Ovary (tissue), 10 donors: ENCODE results near the gene RGP1. TPM values are rescaled to one million over a fixed set of nuclear protein-coding genes. Genes with fewer than 3 reads are reported as not detected.

Experiments used
- DNase-seq, 5 donors: peaks; one replicate each; pipeline ENCODE4 v3.0.0-alpha.2; 2019 to 2020
- H3K27ac ChIP-seq, 2 donors: fragments of 200-600 bp; one replicate each; pipeline versions ENCODE4 v1.5.1 to v1.8.0; 2019 to 2022
- H3K27me3 ChIP-seq: fragments of 200-600 bp; one replicate; pipeline ENCODE4 v1.8.0; 2022
- H3K36me3 ChIP-seq: fragments of 200-600 bp; sonication (generic); one replicate; pipeline ENCODE4 v1.5.1; 2019
- H3K4me1 ChIP-seq: one replicate; pipeline ENCODE4 v1.8.1; 2013; ENCODE audit warnings: mild to moderate bottlenecking, moderate library complexity; ENCODE audit not compliant: insufficient read depth
- H3K4me3 ChIP-seq: fragments of 200-600 bp; sonication (generic); one replicate; pipeline ENCODE4 v1.5.1; 2017
- H3K9me3 ChIP-seq, 2 donors: fragments of 200-600 bp in 1 of 2; sonication (generic) in 1 of 2; one replicate each; pipeline versions ENCODE4 v1.5.1 to v1.8.1; 2013 to 2019; ENCODE audit warnings: mild to moderate bottlenecking in 1 of 2, moderate library complexity in 1 of 2
- CTCF ChIP-seq, 3 donors: fragments of 450-650 bp in 2 of 3; fragments of 200-600 bp in 1 of 3; IDR thresholded peaks; one replicate each; pipeline versions ENCODE4 v1.5.1 to v1.8.0; 2016 to 2022; ENCODE audit warnings: antibody characterized with exemption in 3 of 3, mild to moderate bottlenecking in 1 of 3
- EP300 ChIP-seq: sonication (generic); formaldehyde crosslinking; IDR thresholded peaks from one replicate; pipeline ENCODE4 v1.6.1; 2017; ENCODE audit warnings: antibody characterized with exemption
- POLR2A ChIP-seq: fragments of 450-650 bp; IDR thresholded peaks from one replicate; pipeline ENCODE4 v1.6.1; 2017; ENCODE audit warnings: antibody characterized with exemption, mild to moderate bottlenecking, moderate library complexity
- WGBS, 3 donors: extraction: QIAGEN DNeasy Blood & Tissue Kit in 1 of 3; methylation state at CpG; one replicate each; pipeline versions ENCODE4 v1.1.5 to v1.1.7; 2013 to 2017; 5-methylcytosine and 5-hydroxymethylcytosine counted together
- intact Hi-C, 4 donors: fragments of 100-400 bp; cut with DNase I; formaldehyde crosslinking; loops; one replicate each; pipeline versions ENCODE4 v1.11.0 to v1.15.1; 2022 to 2023
- long read RNA-seq, 3 donors: library from polyadenylated mRNA in 2 of 3; unstranded in 2 of 3; transcript quantifications; one replicate each; pipeline ENCODE4 v2.0.0 and lab custom pipeline, GENCODE V29; 2021 to 2026
- polyA plus RNA-seq, 2 donors: library from polyadenylated mRNA; stranded (reverse); fragments of 200-250 nt in 1 of 2; fragments of 350-450 nt in 1 of 2; fragmentation: Illumina TruSeq in 1 of 2; extraction: RNeasy Lipid Tissue Mini Kit (QIAGEN cat#74804) in 1 of 2; gene quantifications; one replicate each; pipeline ENCODE4 v1.2.3, GENCODE V29; 2013 to 2014
- total RNA-seq, 7 donors: library from RNA; depleted of rRNA in 2 of 7; stranded (reverse); fragments of >200 nt in 2 of 7; fragmentation: NEBNext Ultra II Directional in 3 of 7; extraction: Animal tissue kit (Norgen Biotek cat#: 25700) in 3 of 7; gene quantifications; one replicate each; pipeline versions ENCODE4 v1.1.0 to v1.2.4, GENCODE V29; 2016 to 2023
- donor health status: DM: no; HTN: no; CAD: no; lungs with moderate emphysema.
- donor health status: DM: no; HTN: no; CAD: no.
- donor health status: Bipolar disorder and iron deficiency.
- donor health status: DM: yes; HTN: yes; CAD: no.
- donor health status: DM: no; HTN: no; CAD: no.
- donor health status: DM: yes; HTN: yes; CAD: no.

The RGP1 gene
- total RNA-seq: 10 to 100 TPM in 6 of 7 donors, 1 to 10 TPM in 1; 9.4 to 32.3 (median 26.6) TPM
- 10 to 100 TPM; 13.4 to 17.0 TPM for polyA plus RNA-seq
- long read RNA-seq, donor 1, full-length matches to known transcripts: 5 of 12 reads
- long read RNA-seq, donor 1, partial matches to known transcripts: 1 of 12 reads
- long read RNA-seq, donor 1, other reads (novel, unspliced or antisense): 6 of 12 reads
- long read RNA-seq, donor 2, full-length matches to known transcripts: 4 of 4 reads
- long read RNA-seq, donor 2, partial matches to known transcripts: 0 of 4 reads
- long read RNA-seq, donor 2, other reads (novel, unspliced or antisense): 0 of 4 reads
- long read RNA-seq, donor 3, full-length matches to known transcripts: 4 of 25 reads
- long read RNA-seq, donor 3, partial matches to known transcripts: 4 of 25 reads
- long read RNA-seq, donor 3, other reads (novel, unspliced or antisense): 17 of 25 reads

GRCh38 chr9:35748858-35749514, at the start of gene RGP1, which contains the start of gene GBA2:
Gene RGP1, plus strand, starts transcription at chr9:35749287. Its CDS starts 469 bp downstream, at chr9:35749756.
Gene GBA2, minus strand, starts transcription at chr9:35749228. Its CDS starts 524 bp downstream, at chr9:35748704.
- Histone ChIP-seq H3K27ac (peak within 1 kb of the TSS; percentile 69 to 88), H3K4me3 (peak within 1 kb of the TSS; percentile 80), H3K36me3 (no peaks in the 10 kb centered on the region), H3K4me1 (peaks cover 22% of the 10 kb centered on the region), H3K27me3 (no peaks in the 10 kb centered on the region), H3K9me3 (no peaks in the 10 kb centered on the region)
- 0 to 1% (median 0%) methylated on average over 57 to 69 of the region's 69 CpGs for WGBS, 3 donors
- TF ChIP-seq CTCF (IDR thresholded peaks at IDR 0.05) (no peak), EP300 (no peak), POLR2A (peak; percentile 47)
- DNase-seq: peak; percentile 78 to 87 (median 80)
- intact Hi-C loops: no loop called here

- Histone ChIP-seq H3K9me3 (no peaks in the 10 kb centered on the region), H3K4me1 (no peaks in the 10 kb centered on the region), H3K4me3 (no peak overlapping the region), H3K36me3 (no peaks in the 10 kb centered on the region), H3K27me3 (no peaks in the 10 kb centered on the region), H3K27ac (no peak overlapping the region)
- TF ChIP-seq POLR2A (no peak), CTCF (IDR thresholded peaks at IDR 0.05) (no peak), EP300 (no peak)
- 63 to 77% (median 70%) methylated on average over 11 of the region's 11 CpGs for WGBS, 3 donors
- no peak for DNase-seq
- intact Hi-C loops: no loop called here
Observed at GRCh38 chr9:35700031-35700430, 49.1 kb upstream of the RGP1 start.

GRCh38 chr9:35700942-35701341, 48.1 kb upstream of the RGP1 start:
- Histone ChIP-seq H3K4me1 (no peaks in the 10 kb centered on the region), H3K9me3 (no peaks in the 10 kb centered on the region), H3K27ac (no peak overlapping the region), H3K27me3 (no peaks in the 10 kb centered on the region), H3K36me3 (no peaks in the 10 kb centered on the region), H3K4me3 (no peak overlapping the region)
- TF ChIP-seq EP300: no peak
- no peak for TF ChIP-seq CTCF (IDR thresholded peaks at IDR 0.05)
- TF ChIP-seq POLR2A: no peak
- intact Hi-C loops: no loop called here
- no peak for DNase-seq

GRCh38 chr9:35702696-35703095, 46.4 kb upstream of the RGP1 start:
- no peak for DNase-seq
- Histone ChIP-seq H3K27ac (no peak overlapping the region), H3K4me1 (no peaks in the 10 kb centered on the region), H3K4me3 (no peak overlapping the region), H3K36me3 (no peaks in the 10 kb centered on the region), H3K27me3 (no peaks in the 10 kb centered on the region), H3K9me3 (no peaks in the 10 kb centered on the region)
- 94 to 96% (median 95%) methylated on average over 7 of the region's 7 CpGs for WGBS, 3 donors
- TF ChIP-seq EP300 (no peak), CTCF (IDR thresholded peaks at IDR 0.05) (no peak), POLR2A (no peak)
- intact Hi-C loops: no loop called here
